Gastrocnemius medialis (tissue), 4 donors: Measurements from ENCODE around the gene SLC31A2.

Source experiments
- POLR2A ChIP-seq, 2 donors: fragments of 450-650 bp; IDR thresholded peaks; one replicate each; pipeline ENCODE4 v1.6.1; 2017; ENCODE audit warnings: antibody characterized with exemption in 2 of 2, mild to moderate bottlenecking in 2 of 2, moderate library complexity in 2 of 2
- TF ChIP-seq, protein P1 (sequence below), 5 experiments: fragments of 450-650 bp in 3 of 5; fragments of 200-600 bp in 2 of 5; sonication (generic) in 2 of 5; IDR thresholded peaks in 4 of 5; conservative IDR thresholded peaks in 1 of 5; 1 replicate in 4 of 5; 2 replicates in 1 of 5; pipeline ENCODE4 v1.5.1; 2016 to 2019; ENCODE audit warnings: antibody characterized with exemption in 5 of 5, mild to moderate bottlenecking in 3 of 5, moderate library complexity in 3 of 5

DNA sequence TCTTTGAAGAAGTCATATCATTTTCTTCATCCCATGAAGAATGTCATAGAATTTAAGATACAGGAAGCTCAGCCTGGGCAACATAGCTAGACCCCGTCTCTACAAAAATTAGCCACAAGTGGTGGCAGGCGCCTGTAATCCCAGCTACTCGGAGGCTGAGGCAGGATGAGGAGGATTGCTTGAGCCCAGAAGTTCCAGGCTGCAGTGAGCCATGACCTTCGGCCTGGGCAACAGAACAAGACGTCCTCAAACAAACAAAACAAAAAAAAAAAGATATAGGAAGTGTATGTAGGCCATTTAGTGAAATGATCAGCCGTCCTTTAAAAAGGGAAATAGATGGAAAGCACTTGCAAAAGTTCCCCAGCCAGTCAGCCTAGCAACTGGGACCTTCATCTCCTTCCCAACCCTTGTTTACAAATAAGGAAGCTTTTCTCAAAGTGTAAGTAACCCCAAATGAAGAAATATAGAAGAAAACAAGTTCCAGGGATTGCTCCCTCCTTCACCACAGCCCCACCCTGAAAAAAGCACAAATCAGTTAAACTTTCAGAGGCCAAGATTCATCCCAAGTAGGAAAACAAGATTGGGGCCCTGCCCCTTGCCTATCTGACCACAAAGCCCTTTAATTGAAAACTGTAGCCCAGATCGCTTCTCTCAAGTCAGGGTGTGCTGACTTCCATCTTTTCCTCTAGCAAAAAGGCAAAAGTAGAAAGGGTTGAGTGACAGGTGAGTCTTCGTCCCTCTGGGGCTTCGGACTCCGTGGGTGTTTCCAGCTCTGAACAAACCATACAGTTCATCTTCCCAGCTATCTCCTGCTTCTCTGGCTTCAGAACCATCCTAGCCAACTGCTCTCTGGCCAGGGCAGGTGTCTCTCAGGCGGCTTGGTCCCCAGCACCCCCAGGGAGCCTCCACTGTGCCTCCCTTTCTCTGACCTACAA lies 1.2 kb downstream of the SLC31A2 start:
- TF ChIP-seq, protein P1, sequence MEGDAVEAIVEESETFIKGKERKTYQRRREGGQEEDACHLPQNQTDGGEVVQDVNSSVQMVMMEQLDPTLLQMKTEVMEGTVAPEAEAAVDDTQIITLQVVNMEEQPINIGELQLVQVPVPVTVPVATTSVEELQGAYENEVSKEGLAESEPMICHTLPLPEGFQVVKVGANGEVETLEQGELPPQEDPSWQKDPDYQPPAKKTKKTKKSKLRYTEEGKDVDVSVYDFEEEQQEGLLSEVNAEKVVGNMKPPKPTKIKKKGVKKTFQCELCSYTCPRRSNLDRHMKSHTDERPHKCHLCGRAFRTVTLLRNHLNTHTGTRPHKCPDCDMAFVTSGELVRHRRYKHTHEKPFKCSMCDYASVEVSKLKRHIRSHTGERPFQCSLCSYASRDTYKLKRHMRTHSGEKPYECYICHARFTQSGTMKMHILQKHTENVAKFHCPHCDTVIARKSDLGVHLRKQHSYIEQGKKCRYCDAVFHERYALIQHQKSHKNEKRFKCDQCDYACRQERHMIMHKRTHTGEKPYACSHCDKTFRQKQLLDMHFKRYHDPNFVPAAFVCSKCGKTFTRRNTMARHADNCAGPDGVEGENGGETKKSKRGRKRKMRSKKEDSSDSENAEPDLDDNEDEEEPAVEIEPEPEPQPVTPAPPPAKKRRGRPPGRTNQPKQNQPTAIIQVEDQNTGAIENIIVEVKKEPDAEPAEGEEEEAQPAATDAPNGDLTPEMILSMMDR (IDR thresholded peaks at IDR 0.05 in 4 of 5, conservative IDR thresholded peaks at IDR 0.05 in 1 of 5), result no peak
- TF ChIP-seq POLR2A (IDR thresholded peaks at IDR 0.05), result no peak
